ENCODE results near the gene SORBS1.

The SORBS1 gene

DNA sequence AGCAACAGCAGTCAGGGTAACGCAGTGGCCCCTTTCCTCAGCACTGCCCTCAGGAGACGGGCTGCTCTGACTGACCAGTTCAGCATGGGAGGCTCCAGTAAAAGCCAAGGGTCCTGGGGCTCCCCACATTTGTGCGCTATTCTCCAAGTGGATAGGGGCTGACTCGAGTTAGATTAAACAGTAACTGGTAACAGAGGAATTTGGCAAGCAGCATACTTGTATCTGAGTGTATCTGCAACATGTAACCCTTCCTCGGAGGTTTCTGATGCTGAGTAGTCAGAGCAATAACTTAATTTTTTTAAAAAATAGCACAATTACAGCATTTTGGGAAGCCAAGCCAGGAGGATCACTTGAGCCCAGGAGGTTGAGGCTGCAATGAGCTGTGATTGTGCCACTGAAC lies 22.8 kb downstream of the SORBS1 start:
- no peak for DNase-seq

DNA sequence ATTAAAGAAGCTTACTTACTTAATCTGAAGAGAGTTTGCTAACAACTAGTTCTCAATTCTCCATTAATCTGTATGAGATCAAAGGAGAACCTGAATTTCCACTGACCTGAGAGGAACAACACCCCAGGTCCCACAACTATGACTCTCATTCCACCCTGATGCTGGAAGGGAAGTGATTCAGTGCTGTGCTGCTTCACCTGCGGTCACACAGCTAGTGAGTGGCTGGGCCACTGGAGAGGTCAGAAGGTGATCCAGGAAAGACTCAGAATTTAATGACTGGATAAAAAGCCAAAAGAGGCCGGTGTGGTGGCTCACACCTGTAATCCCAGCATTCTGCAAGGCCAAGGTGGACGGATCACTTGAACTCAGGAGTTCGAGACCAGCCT lies 23.6 kb downstream of the SORBS1 start:
- DNase-seq = no peak

DNA sequence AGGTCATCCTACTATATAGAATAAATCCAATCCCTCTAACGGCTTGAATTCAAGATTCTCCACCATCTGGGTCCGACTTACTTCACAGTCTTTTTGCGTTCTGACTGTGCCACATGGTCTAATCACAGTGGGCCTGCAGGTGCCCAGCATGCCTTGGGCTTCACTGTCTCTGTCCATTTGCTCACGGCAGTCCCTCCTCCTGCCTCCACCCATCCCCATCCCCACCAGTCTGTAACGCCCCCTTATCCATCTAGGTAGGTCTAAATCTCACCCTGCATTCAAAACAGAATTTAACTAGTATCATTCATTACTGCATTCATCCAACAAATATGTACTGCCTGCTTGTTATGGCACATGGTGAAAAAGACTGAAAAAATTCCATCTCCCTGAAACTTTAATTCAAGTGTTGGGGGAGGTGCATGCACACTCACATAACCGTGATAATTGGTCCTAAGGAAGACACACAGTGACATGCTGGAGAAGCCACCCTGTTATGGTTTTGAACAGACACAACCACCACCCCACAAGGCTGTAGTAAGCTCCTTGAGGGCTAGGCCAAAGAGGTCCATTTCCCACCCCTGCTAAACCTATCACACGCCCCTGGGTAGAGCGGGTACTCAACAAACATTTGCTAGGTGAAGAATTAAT lies 24.2 kb downstream of the SORBS1 start:
- no peak for DNase-seq

- no peak for DNase-seq
These were observed 25.2 kb downstream of the SORBS1 start for GRCh38 chr10:95536017-95536416.

DNA sequence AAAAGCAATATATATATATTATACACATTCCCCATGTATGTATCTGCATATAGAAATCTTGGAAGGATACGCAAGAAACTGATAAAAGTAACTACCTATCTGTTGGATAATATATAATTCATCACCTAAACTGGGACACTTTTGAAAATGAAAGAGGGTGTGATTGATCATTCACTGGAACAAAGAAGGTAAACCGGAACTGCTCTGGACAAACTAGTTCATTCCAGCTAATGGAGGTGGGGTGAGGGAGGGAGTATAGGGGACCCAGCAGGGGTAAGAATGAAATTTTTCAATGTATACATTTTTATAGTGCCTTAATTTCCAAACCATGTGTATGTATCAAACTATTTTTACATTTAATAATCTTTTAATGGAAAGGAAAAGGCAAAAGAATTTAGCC lies 25.6 kb downstream of the SORBS1 start:
- no peak for DNase-seq

DNA sequence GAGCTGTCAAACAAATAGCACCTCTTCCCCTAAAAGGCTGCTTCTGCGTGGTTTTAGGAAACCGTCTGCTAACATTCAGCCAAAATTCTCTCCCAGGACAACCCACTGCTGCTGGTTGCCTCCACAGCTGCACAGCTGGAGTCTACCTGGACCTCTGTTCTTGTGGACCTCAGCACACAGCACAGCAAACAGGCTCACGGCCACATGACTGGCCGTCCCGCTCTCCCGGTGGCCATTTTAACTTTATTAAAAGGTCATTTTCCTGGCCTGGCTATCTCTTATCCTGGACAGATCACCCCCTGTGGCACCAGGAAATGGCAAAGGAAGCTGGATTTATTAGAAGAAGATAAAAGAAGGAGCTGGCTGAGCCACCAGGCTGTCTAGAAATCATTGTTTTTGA lies 27.6 kb downstream of the SORBS1 start:
- DNase-seq = no peak

- DNase-seq = peak in 1 of 3 donors; percentile 3
These were observed 28.6 kb downstream of the SORBS1 start for GRCh38 chr10:95532536-95532935.

- DNase-seq = no peak
These were observed 29.2 kb downstream of the SORBS1 start for GRCh38 chr10:95531994-95532399.

DNA sequence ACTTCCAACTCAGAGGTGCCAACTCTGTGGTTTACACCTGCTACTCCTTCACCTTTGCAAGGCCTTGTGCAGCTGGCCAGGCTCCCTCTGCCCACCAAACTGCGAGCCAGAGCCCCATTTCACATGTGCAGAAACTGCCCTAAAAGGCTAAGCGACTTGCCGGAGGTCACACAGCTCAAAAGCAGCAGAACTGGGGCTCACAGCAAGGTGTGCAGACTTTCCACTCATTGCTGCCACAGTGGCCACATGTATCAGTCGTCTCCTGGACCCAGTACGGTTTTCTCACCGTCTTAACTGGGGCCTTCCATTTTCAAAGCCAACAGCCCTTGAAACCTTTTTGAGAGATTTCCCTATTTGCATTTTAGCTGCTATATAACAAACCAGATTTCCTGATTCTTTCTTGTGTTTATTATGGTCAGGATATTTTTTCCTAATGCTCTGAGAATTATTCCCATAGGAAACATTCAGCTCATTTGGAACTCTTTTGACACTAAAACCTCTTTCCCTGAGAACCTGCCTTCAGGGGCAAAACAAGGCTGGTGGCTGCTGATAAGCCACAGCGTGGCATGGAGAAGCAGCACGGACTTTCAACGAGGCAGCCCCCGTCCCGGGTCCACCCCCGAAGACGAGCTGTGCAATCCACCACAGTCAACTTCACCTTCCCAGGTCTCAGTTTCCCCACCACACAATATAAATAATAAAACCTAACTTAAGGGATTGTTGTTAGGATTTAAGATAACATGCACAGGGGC lies 29.9 kb downstream of the SORBS1 start:
- no peak for DNase-seq

GRCh38 chr10:95530561-95530960 lies 30.6 kb downstream of the SORBS1 start:
- DNase-seq = no peak

DNA sequence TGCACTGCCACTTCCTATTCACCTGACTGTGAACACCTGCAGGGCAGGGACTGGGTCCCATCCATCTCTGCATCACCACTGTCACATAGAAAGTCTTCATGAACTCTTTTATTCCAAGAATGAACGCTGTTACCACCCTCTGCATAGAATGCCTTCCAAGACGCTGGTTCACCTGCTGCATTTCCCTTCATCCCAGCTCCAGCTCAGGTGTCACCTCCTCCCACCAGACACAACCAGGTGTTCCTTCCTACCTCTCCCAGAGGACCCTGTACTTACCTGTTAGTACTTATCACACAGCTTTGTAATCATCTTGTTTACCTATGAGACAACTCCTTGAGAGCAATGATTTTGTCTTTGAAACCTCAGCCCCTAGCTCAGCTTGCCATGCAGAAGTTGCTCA lies 31.1 kb downstream of the SORBS1 start:
- DNase-seq = no peak

DNA sequence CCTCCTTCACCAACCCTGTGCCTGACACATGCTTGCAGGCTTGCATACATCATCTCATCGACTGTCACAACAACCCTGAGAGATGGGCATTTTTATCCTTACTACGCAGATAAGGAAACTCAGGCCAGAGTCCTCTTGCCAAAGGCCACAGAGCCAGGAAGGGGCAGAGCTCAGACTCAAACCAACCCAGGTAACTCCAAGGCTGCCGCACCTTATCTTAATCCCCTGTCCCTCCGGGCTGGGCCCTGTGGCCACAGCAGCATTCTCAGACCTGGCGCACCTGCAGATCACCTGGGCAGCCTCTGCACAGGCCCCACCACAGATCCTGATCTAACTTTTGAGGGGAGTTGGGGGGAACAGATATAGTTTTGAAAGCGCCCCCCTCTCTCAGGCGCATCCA lies 35.1 kb downstream of the SORBS1 start:
- no peak for DNase-seq

- no peak for DNase-seq
These were observed 36.1 kb downstream of the SORBS1 start for GRCh38 chr10:95525033-95525418.

GRCh38 chr10:95524358-95525032 lies 36.7 kb downstream of the SORBS1 start:
- DNase-seq = no peak

GRCh38 chr10:95522117-95522516 lies 39.1 kb downstream of the SORBS1 start:
- no peak for DNase-seq

GRCh38 chr10:95520617-95521016 lies 40.6 kb downstream of the SORBS1 start:
- no peak for DNase-seq

DNA sequence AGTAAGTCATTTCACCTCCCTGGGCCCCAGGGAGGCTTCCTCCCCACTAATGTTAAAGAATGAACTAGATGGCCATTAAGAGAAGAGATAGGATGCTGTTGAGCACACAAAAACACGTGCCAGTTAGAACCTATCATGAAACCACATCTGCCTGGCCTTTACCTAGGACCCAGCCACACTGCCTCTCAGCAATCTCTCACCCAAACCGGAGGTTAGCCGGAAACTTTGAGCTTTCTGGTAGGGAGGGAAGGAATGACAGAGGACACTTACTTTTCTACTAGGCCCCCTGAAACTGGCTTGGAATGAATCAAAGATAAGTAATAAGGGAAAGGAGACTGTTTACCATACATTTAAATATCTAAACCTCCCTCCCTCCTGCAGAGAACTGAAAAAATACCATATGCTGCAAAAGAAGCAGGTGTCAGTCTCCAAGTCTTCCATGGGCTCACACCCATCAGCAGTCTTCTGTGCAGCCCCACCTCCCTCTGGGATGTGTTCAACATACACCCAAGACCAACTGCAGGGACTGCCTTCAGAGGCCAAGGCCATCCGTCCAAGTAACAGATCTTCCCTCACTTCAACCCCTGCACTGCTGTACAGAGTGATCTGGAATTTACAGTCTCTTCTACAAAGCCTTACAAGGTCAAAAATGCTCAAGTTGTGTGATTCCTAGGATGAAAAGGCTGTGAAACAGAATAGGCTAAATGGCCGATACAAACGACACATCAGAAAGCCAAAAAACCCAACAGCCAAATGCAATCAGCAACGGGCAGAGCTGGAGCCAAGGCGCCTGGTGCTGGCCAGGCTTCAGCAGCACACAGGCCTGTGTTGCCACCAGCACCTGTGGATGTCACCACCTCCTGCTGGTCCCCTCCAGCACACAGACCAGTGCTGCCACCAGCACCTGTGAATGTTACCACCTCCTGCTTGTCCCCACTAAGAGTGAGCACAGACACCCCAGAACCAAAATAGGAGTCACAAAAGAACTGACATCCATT lies 42.4 kb downstream of the SORBS1 start:
- no peak for DNase-seq

DNA sequence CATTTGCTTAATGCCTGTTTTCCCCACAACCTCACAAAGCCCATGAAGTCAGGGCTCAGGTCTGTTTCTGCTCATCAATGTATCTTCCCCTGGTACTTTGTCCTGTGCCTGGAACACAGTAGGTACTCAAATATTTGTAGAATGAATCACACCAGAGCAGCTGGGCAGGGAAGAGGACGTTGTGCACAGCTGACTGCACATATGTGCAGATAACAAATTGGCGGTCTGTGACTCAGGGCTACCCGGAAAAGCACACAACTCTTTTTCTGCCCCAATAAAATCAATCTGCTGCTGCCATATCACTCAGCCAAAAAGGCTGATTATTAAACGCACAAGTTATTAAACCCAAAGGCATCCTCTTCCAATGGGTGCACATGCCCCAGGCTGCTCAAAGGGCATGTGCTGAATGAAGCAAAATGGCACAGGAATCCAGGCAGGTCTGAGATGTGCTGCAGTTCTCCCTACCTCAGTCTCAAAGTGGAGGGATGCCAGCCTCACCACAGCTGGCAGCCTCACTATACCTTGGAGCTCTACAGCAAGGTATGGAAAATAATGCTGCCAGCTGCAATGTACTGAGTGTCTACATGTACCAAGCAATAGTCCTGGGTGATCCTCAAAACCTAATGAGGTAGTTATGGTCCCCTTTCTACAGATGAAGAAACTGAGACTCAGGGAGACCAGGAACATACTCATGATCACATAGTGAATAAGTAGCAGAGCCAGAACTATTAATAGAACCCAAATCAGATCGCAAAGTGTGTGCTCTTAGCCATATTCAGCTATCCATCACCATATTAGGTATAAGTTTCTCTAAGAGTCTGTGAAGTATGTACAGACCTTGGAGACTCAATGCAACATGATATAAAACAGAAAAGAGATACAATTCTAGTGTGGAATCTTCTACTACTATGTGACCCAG lies 43.4 kb downstream of the SORBS1 start:
- DNase-seq = no peak

GRCh38 chr10:95516774-95517373 lies 44.3 kb downstream of the SORBS1 start:
- no peak for DNase-seq

GRCh38 chr10:95513941-95514392 lies 47.2 kb downstream of the SORBS1 start:
- peak; percentile 14 to 45 (median 24) for DNase-seq

DNA sequence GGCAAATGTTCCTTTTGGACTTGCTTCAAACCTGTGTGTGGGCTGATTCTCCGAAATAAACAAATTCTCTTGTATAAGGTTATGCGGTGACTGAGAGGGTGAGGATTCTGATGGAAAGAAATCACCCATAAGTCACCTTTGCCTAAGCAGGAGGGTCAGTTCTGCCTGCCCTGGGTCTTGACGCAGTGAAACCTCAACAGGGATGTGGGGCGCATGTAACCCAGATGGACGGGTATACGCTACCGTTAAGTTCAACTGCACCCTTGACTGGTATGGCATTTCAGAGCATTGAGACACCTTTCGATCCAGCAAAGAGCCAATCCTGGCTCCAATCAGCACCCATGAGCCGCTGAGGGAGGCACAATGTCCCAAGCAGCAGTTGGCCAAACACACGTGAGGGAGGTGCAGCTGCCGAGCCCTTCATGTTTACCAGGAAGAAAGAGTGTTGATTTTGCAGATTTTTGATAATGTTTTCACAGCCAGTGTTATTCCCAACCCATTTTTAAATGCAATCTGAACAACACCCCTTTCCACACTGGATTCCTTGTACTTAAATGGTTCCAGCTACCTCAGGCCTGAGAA lies 48.1 kb downstream of the SORBS1 start:
- DNase-seq = no peak
